GM12878 (cell line): ENCODE measurements around the gene S100A8. TPM values are rescaled to one million over a fixed set of nuclear protein-coding genes. Genes with fewer than 3 reads are reported as not detected.

Source experiments
- ATAC-seq: fragments of 200-7000 bp; cut with Tn5 transposase; 3 replicates; pipeline ENCODE4 v1.9.1; 2020; ENCODE audit warnings: mild to moderate bottlenecking, moderate library complexity
- BruUV-seq: library from RNA; stranded (reverse); fragments of 400-500 nt; replicated peaks from 2 replicates; lab custom pipeline; 2021; lab: Mats Ljungman, UMichigan
- CTCF ChIA-PET: fragments of 300-600 bp; sonication (Branson Sonifier 250); formaldehyde crosslinking; extraction: SDS; loops from one replicate; lab custom pipeline; 2021; ENCODE audit warnings: inconsistent platforms; lab: Yijun Ruan, JAX
- POLR2A ChIA-PET: fragments of 350-600 bp; formaldehyde crosslinking; extraction: SDS; loops from one replicate; lab custom pipeline; 2021; ENCODE audit warnings: inconsistent platforms; lab: Charles Lee
- RAD21 ChIA-PET: fragments of 300-600 bp; sonication (Branson Sonifier 250); formaldehyde crosslinking; loops from one replicate; lab custom pipeline; 2023; ENCODE audit warnings: antibody characterized with exemption; ENCODE audit not compliant: unreplicated experiment; lab: Charles Lee
- SMC1A ChIA-PET: fragments of 300-600 bp; sonication (Branson Sonifier 250); formaldehyde crosslinking; loops from one replicate; lab custom pipeline; 2023; ENCODE audit not compliant: unreplicated experiment, uncharacterized antibody; lab: Charles Lee
- DNase-seq: peaks from one replicate; pipeline ENCODE4 v3.0.0-alpha.2; 2011; ENCODE audit warnings: low read depth, low spot score
- FAIRE-seq: peaks from 3 replicates; lab custom pipeline; 2011; peaks lifted over from hg19 to GRCh38; lab: Jason Lieb, UNC
- H2AFZ ChIP-seq: 2 replicates; pipeline ENCODE4 v1.6.0; 2011; ENCODE audit warnings: low read depth, low read length, control low read depth; ENCODE audit not compliant: control insufficient read depth
- H3K27ac ChIP-seq: 2 replicates; pipeline ENCODE4 v1.5.1; 2011; ENCODE audit warnings: control low read depth; ENCODE audit not compliant: control insufficient read depth, insufficient read depth
- H3K27me3 ChIP-seq, 2 experiments: replicated peaks in 1 of 2; 2 replicates each; pipeline versions ENCODE4 v1.6.0 to v1.6.1; 2011; ENCODE audit warnings: low read length in 1 of 2; ENCODE audit not compliant: control insufficient read depth in 2 of 2, insufficient read depth in 2 of 2
- H3K36me3 ChIP-seq, 2 experiments: 2 replicates each; pipeline ENCODE4 v1.5.1; 2011; ENCODE audit warnings: low read length in 1 of 2; ENCODE audit not compliant: control insufficient read depth in 2 of 2, insufficient read depth in 2 of 2
- H3K4me1 ChIP-seq: 2 replicates; pipeline ENCODE4 v1.6.1; 2011; ENCODE audit warnings: mild to moderate bottlenecking, low read length, moderate library complexity, mixed read lengths; ENCODE audit not compliant: control insufficient read depth, insufficient read depth
- H3K4me2 ChIP-seq: 2 replicates; pipeline ENCODE4 v1.6.0; 2011; ENCODE audit warnings: control low read depth; ENCODE audit not compliant: control insufficient read depth, insufficient read depth
- H3K4me3 ChIP-seq: fragments of 200-600 bp; sonication (generic); 2 replicates; pipeline ENCODE4 v1.5.1; 2016
- H3K79me2 ChIP-seq: 2 replicates; pipeline ENCODE4 v1.6.0; 2011; ENCODE audit warnings: low read length; ENCODE audit not compliant: control insufficient read depth, insufficient read depth
- H3K9ac ChIP-seq: 2 replicates; pipeline ENCODE4 v1.8.0; 2011; ENCODE audit warnings: low read length, control low read depth, mixed read lengths; ENCODE audit not compliant: control insufficient read depth, insufficient read depth
- H3K9me3 ChIP-seq: replicated peaks from 3 replicates; pipeline ENCODE4 v1.5.1; 2011; ENCODE audit warnings: mild to moderate bottlenecking, low read length; ENCODE audit not compliant: control insufficient read depth, insufficient read depth
- H4K20me1 ChIP-seq: 2 replicates; pipeline ENCODE4 v1.6.0; 2011; ENCODE audit not compliant: control insufficient read depth, insufficient read depth
- CHD2 ChIP-seq: IDR thresholded peaks from 2 replicates; pipeline ENCODE4 v1.6.1; 2011; ENCODE audit warnings: low read depth, low read length, improper control_type of control experiment, borderline replicate concordance
- NFIC ChIP-seq: IDR thresholded peaks from 2 replicates; pipeline ENCODE4 v1.6.1; 2012; ENCODE audit warnings: low read depth, mild to moderate bottlenecking, inconsistent platforms, low read length, moderate library complexity
- NFYB ChIP-seq: IDR thresholded peaks from 2 replicates; pipeline ENCODE4 v1.6.1; 2011; ENCODE audit warnings: low read depth, mild to moderate bottlenecking, low read length, improper control_type of control experiment, moderate library complexity; ENCODE audit not compliant: insufficient read depth
- PAX5 ChIP-seq: IDR thresholded peaks from 2 replicates; pipeline ENCODE4 v1.6.1; 2011; ENCODE audit warnings: low read depth, low read length, borderline replicate concordance
- RBBP5 ChIP-seq: fragments of 200-600 bp; sonication (generic); conservative IDR thresholded peaks from 2 replicates; pipeline ENCODE4 v1.6.1; 2016
- SMAD1 ChIP-seq: fragments of 450-650 bp; IDR thresholded peaks from 2 replicates; pipeline ENCODE4 v1.6.1; 2018; ENCODE audit warnings: mild to moderate bottlenecking, low read depth; ENCODE audit not compliant: partially characterized antibody
- STAT1 ChIP-seq: fragments of 450-650 bp; conservative IDR thresholded peaks from 2 replicates; pipeline ENCODE4 v1.6.1; 2014; ENCODE audit warnings: antibody characterized with exemption, mild to moderate bottlenecking
- TAF1 ChIP-seq: IDR thresholded peaks from 2 replicates; pipeline ENCODE4 v1.6.1; 2011; ENCODE audit warnings: mild to moderate bottlenecking, low read depth, low read length, borderline replicate concordance
- WGBS: methylation state at CpG from one replicate; pipeline ENCODE4 v1.1.6; 2016; ENCODE audit warnings: low lambda C conversion rate; ENCODE audit not compliant: insufficient replicate concordance, insufficient coverage; ENCODE audit errors: missing lambda C conversion rate; 5-methylcytosine and 5-hydroxymethylcytosine counted together
- in situ Hi-C: fragments of 300-500 bp; cut with MboI; formaldehyde crosslinking; loops from 9 replicates; pipeline ENCODE4 v1.14.3; 2018; ENCODE audit warnings: mixed read lengths
- intact Hi-C: fragments of 100-400 bp; cut with micrococcal nuclease; formaldehyde crosslinking; loops from one replicate; pipeline ENCODE4 v1.14.2; 2022; ENCODE audit not compliant: unreplicated experiment
- polyA plus RNA-seq, 11 experiments: library from polyadenylated mRNA; depleted of rRNA in 4 of 11; unstranded in 6 of 11; stranded (reverse) in 5 of 11; fragments of >200 nt; fragmentation: Nextera tagmentation in 4 of 11; fragmentation: Illumina TruSeq in 1 of 11; extraction: Ambion mirVana in 4 of 11; extraction: Trizol in 1 of 11; gene quantifications; 1 replicate in 1 of 11; 2 replicates in 10 of 11; pipeline versions ENCODE4 v1.2.1 to v1.2.3, GENCODE V29; 2011 to 2016; ENCODE audit warnings: inconsistent platforms in 2 of 11, missing spikeins in 2 of 11, low read depth in 1 of 11
- total RNA-seq, 4 experiments: library from RNA; depleted of rRNA in 3 of 4; stranded (reverse); fragments of >200 nt in 3 of 4; fragmentation: Illumina TruSeq in 1 of 4; extraction: Trizol in 1 of 4; gene quantifications; 2 replicates each; pipeline versions ENCODE4 v1.2.1 to v1.2.3, GENCODE V29; 2013 to 2021
- TF ChIP-seq, protein P1 (sequence below): fragments of 450-650 bp; IDR thresholded peaks from 2 replicates; pipeline ENCODE4 v1.6.1; 2017; ENCODE audit warnings: mild to moderate bottlenecking, low read depth, inconsistent platforms; ENCODE audit not compliant: poor library complexity, severe bottlenecking
- TF ChIP-seq, protein P2 (sequence below): IDR thresholded peaks from 2 replicates; pipeline ENCODE4 v1.6.1; 2012; ENCODE audit warnings: low read depth, low read length, improper control_type of control experiment

Gene S100A8
- total and polyA plus RNA-seq, 10 of the 15 experiments (the other 5 are each of a cell fraction or from before 2014, with no cell fraction given) = 0.28 TPM; not detected in 9

- H3K36me3 ChIP-seq = no peaks in the 10 kb centered on the region
- TF ChIP-seq TAF1 (no peak), RBBP5 (no peak)
- TF ChIP-seq, protein P1, sequence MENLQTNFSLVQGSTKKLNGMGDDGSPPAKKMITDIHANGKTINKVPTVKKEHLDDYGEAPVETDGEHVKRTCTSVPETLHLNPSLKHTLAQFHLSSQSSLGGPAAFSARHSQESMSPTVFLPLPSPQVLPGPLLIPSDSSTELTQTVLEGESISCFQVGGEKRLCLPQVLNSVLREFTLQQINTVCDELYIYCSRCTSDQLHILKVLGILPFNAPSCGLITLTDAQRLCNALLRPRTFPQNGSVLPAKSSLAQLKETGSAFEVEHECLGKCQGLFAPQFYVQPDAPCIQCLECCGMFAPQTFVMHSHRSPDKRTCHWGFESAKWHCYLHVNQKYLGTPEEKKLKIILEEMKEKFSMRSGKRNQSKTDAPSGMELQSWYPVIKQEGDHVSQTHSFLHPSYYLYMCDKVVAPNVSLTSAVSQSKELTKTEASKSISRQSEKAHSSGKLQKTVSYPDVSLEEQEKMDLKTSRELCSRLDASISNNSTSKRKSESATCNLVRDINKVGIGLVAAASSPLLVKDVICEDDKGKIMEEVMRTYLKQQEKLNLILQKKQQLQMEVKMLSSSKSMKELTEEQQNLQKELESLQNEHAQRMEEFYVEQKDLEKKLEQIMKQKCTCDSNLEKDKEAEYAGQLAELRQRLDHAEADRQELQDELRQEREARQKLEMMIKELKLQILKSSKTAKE = no peak
- CTCF ChIA-PET = interaction anchor here (0.8 to 1.2 kb wide), 3 partner anchors 43 to 137 kb away, joined by 3 to 8 read pairs (median 3); no protein-coding TSS in a partner anchor
- no peak for DNase-seq
- RAD21 ChIA-PET = interaction anchor here (0.9 kb wide), 1 partner anchor 197 kb away, joined by 3 read pairs; no protein-coding TSS in a partner anchor
- SMC1A ChIA-PET = interaction anchor here (0.9 kb wide), 1 partner anchor 9 kb away, joined by 3 read pairs; no protein-coding TSS in a partner anchor
- no peak overlapping the region for H3K9ac ChIP-seq
- in situ Hi-C loops (no loop called here), intact Hi-C loops (no loop called here)
- H3K4me2 ChIP-seq = no peak overlapping the region
- H3K4me1 ChIP-seq = peaks cover under 1% of the 10 kb centered on the region; the same call in 1 of the 2 replicates
- BruUV-seq = no TSS peak
- peak; percentile 31 for FAIRE-seq
- no peak overlapping the region for H2AFZ ChIP-seq
- no peaks in the 10 kb centered on the region for H3K9me3 ChIP-seq
- ATAC-seq = no peak
- H3K27ac ChIP-seq = no peak overlapping the region
- no peak overlapping the region for H3K4me3 ChIP-seq
- 52% methylated on average over 2 of the region's 2 CpGs for WGBS
- H4K20me1 ChIP-seq = no peaks in the 10 kb centered on the region
- H3K79me2 ChIP-seq = no peaks in the 10 kb centered on the region
- POLR2A ChIA-PET = no interaction called here
- H3K27me3 ChIP-seq = no peaks in the 10 kb centered on the region
These were observed 30.7 kb downstream of the S100A8 start for GRCh38 chr1:153360190-153360589.

- no peak overlapping the region for H3K4me3 ChIP-seq
- ChIA-PET POLR2A (no interaction called here), SMC1A (interaction anchor here (3.1 kb wide), 1 partner anchor 136 kb away, joined by 14 read pairs; no protein-coding TSS in a partner anchor), CTCF (interaction anchor here (2.7 kb wide), 1 partner anchor 135 kb away, joined by 41 read pairs; no protein-coding TSS in a partner anchor), RAD21 (interaction anchor here (2.8 kb wide), 1 partner anchor 136 kb away, joined by 18 read pairs; no protein-coding TSS in a partner anchor)
- DNase-seq = no peak
- no peak overlapping the region for H2AFZ ChIP-seq
- H4K20me1 ChIP-seq = no peaks in the 10 kb centered on the region
- ATAC-seq = no peak
- H3K9ac ChIP-seq = no peak overlapping the region
- H3K36me3 ChIP-seq = no peaks in the 10 kb centered on the region
- H3K9me3 ChIP-seq = no peaks in the 10 kb centered on the region
- H3K79me2 ChIP-seq = no peaks in the 10 kb centered on the region
- H3K27me3 ChIP-seq = no peaks in the 10 kb centered on the region
- BruUV-seq = no TSS peak
- peaks cover 6% of the 10 kb centered on the region for H3K4me1 ChIP-seq
- H3K27ac ChIP-seq = no peak overlapping the region
- intact Hi-C loops = no loop called here
- FAIRE-seq = no peak
- no peak overlapping the region for H3K4me2 ChIP-seq
- in situ Hi-C loops = no loop called here
- 43% methylated on average over 6 of the region's 6 CpGs for WGBS
- TF ChIP-seq, protein P2, sequence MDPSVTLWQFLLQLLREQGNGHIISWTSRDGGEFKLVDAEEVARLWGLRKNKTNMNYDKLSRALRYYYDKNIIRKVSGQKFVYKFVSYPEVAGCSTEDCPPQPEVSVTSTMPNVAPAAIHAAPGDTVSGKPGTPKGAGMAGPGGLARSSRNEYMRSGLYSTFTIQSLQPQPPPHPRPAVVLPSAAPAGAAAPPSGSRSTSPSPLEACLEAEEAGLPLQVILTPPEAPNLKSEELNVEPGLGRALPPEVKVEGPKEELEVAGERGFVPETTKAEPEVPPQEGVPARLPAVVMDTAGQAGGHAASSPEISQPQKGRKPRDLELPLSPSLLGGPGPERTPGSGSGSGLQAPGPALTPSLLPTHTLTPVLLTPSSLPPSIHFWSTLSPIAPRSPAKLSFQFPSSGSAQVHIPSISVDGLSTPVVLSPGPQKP = no peak
- TF ChIP-seq SMAD1 = no peak
- TF ChIP-seq NFIC = no peak
- no peak for TF ChIP-seq NFYB
- TF ChIP-seq PAX5 = no peak
- no peak for TF ChIP-seq CHD2
- TF ChIP-seq STAT1 = no peak
These were observed 31.6 kb downstream of the S100A8 start for GRCh38 chr1:153359241-153359640.
